HEK293T (cell line): ENCODE results near the gene METTL24.
"Not testable (repeated sequence)": the region's sequence is repeated elsewhere in the genome, so short reads cannot be mapped to it uniquely, and the experiment has no call there.

ENCODE experiments used
- CTCF ChIA-PET: fragments of 350-600 bp; formaldehyde crosslinking; extraction: SDS; loops from one replicate; lab custom pipeline; 2021; ENCODE audit warnings: antibody characterized with exemption, inconsistent platforms; lab: Yijun Ruan, JAX
- POLR2A ChIA-PET: fragments of 350-600 bp; formaldehyde crosslinking; extraction: SDS; loops from one replicate; lab custom pipeline; 2020; ENCODE audit warnings: antibody characterized with exemption, inconsistent platforms; lab: Yijun Ruan, JAX
- DNase-seq: peaks from one replicate; pipeline ENCODE4 v3.0.0; 2012; ENCODE audit warnings: mixed read lengths; ENCODE audit errors: extremely low spot score
- ARNT ChIP-seq: fragments of 450-650 bp; IDR thresholded peaks from 2 replicates; pipeline ENCODE4 v1.6.1; 2017; ENCODE audit warnings: mild to moderate bottlenecking
- BHLHE40 ChIP-seq: fragments of 450-650 bp; IDR thresholded peaks from 2 replicates; pipeline ENCODE4 v1.6.1; 2016; ENCODE audit warnings: mild to moderate bottlenecking, moderate library complexity, borderline replicate concordance
- CTBP1 ChIP-seq: fragments of 450-650 bp; IDR thresholded peaks from 2 replicates; pipeline ENCODE4 v1.6.1; 2016; ENCODE audit warnings: borderline replicate concordance
- ELF4 ChIP-seq: fragments of 450-650 bp; IDR thresholded peaks from 2 replicates; pipeline ENCODE4 v1.6.1; 2017; ENCODE audit warnings: antibody characterized with exemption
- FOXA1 ChIP-seq: fragments of 450-650 bp; IDR thresholded peaks from 2 replicates; pipeline ENCODE4 v1.6.1; 2016; ENCODE audit warnings: mild to moderate bottlenecking
- FOXK2 ChIP-seq: fragments of 450-650 bp; IDR thresholded peaks from 2 replicates; pipeline ENCODE4 v1.6.1; 2016; ENCODE audit warnings: mild to moderate bottlenecking
- FOXM1 ChIP-seq: fragments of 450-650 bp; IDR thresholded peaks from 2 replicates; pipeline ENCODE4 v1.6.1; 2017; ENCODE audit warnings: mild to moderate bottlenecking, borderline replicate concordance
- HDGF ChIP-seq: fragments of 450-650 bp; IDR thresholded peaks from 2 replicates; pipeline ENCODE4 v1.6.1; 2017; ENCODE audit warnings: antibody characterized with exemption, borderline replicate concordance
- L3MBTL2 ChIP-seq: fragments of 450-650 bp; conservative IDR thresholded peaks from 2 replicates; pipeline ENCODE4 v1.6.1; 2016; ENCODE audit warnings: mild to moderate bottlenecking
- LEF1 ChIP-seq: fragments of 450-650 bp; IDR thresholded peaks from 2 replicates; pipeline ENCODE4 v1.6.1; 2017; ENCODE audit warnings: mild to moderate bottlenecking, borderline replicate concordance
- NFRKB ChIP-seq: fragments of 450-650 bp; IDR thresholded peaks from 2 replicates; pipeline ENCODE4 v1.6.1; 2016; ENCODE audit warnings: mild to moderate bottlenecking, moderate library complexity
- SP1 ChIP-seq: fragments of 450-650 bp; IDR thresholded peaks from 2 replicates; pipeline ENCODE4 v1.6.1; 2017
- SUZ12 ChIP-seq: fragments of 450-650 bp; IDR thresholded peaks from 2 replicates; pipeline ENCODE4 v1.6.1; 2016; ENCODE audit warnings: mild to moderate bottlenecking
- TARDBP ChIP-seq: fragments of 450-650 bp; IDR thresholded peaks from 2 replicates; pipeline ENCODE4 v1.6.1; 2016
- ZNF384 ChIP-seq: fragments of 450-650 bp; IDR thresholded peaks from 2 replicates; pipeline ENCODE4 v1.6.1; 2016
- TF ChIP-seq, protein P1 (sequence below): fragments of 450-650 bp; IDR thresholded peaks from 2 replicates; pipeline ENCODE4 v1.6.1; 2016

The METTL24 gene

DNA sequence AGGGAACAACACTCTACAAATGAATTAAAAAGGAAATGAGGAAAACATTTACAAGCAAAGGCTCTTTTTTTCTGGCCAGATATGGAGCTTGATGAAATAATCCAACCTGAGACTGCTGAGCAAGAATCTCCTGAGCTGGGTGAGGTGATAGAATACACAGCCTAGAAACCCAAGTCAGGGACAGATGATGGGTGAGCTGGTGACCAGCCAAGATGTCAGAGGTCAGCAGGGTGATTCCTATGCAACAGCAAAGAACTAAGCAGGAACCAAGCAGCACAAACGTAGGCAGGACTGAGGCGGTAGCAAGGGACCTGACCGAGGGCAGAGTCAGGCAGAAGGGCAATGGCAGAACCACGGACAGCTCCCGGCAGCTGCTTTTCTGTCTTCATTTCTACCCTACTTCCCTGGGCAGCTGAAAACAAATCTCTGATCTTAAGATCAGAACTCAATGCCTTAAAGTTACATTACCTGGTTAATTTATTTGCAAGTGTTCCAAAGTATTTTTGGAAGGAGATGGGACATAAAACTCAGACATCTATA lies 102.9 kb downstream of the METTL24 start:
- DNase-seq = peak; percentile 52
- ChIA-PET CTCF (no interaction called here), POLR2A (no interaction called here)
- TF ChIP-seq ARNT (no peak), BHLHE40 (no peak), SP1 (no peak), HDGF (no peak), ELF4 (no peak), ZNF384 (no peak), NFRKB (no peak), TARDBP (no peak), CTBP1 (no peak), FOXA1 (no peak), L3MBTL2 (no peak), FOXK2 (no peak), FOXM1 (no peak), SUZ12 (no peak), LEF1 (no peak)
- TF ChIP-seq, protein P1, sequence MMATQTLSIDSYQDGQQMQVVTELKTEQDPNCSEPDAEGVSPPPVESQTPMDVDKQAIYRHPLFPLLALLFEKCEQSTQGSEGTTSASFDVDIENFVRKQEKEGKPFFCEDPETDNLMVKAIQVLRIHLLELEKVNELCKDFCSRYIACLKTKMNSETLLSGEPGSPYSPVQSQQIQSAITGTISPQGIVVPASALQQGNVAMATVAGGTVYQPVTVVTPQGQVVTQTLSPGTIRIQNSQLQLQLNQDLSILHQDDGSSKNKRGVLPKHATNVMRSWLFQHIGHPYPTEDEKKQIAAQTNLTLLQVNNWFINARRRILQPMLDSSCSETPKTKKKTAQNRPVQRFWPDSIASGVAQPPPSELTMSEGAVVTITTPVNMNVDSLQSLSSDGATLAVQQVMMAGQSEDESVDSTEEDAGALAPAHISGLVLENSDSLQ = no peak

DNA sequence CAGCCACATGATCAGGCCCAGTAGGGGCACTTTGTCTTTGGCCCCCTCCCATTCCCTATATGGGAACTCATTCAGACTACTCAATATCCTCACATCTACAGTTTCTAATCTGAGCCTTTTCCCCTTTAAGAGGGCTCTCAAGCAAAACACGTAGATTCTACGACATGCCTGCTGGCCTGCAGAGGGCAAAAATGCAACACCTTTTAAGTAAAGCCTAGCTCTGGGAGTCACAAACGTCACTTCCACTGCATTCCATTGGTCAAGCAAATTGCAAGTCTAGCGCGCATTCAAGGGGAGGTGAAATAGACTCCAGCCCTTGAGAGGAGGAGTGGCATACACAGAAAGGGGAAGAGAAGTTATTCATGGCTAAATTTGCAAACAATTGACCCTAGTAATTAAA lies 107.3 kb downstream of the METTL24 start:
- TF ChIP-seq LEF1 (no peak), FOXM1 (no peak), HDGF (no peak), NFRKB (no peak), FOXK2 (no peak), SUZ12 (no peak), BHLHE40 (no peak), ZNF384 (no peak), L3MBTL2 (no peak), SP1 (no peak), CTBP1 (no peak), FOXA1 (no peak)
- POLR2A ChIA-PET = no interaction called here
- CTCF ChIA-PET = no interaction called here
- DNase-seq = no peak

GRCh38 chr6:110250058-110250457 lies 108.1 kb downstream of the METTL24 start:
- ChIA-PET CTCF (no interaction called here), POLR2A (no interaction called here)
- DNase-seq = no peak
- TF ChIP-seq ELF4 = no peak
- no peak for TF ChIP-seq BHLHE40
- TF ChIP-seq NFRKB = no peak
- TF ChIP-seq FOXA1 = no peak
- TF ChIP-seq FOXM1 = no peak
- TF ChIP-seq ARNT = no peak

- no peak for TF ChIP-seq ELF4
- DNase-seq = no peak
- CTCF ChIA-PET = interaction anchor here (1.1 kb wide), 1 partner anchor 16 kb away, joined by 3 read pairs; no protein-coding TSS in a partner anchor
- POLR2A ChIA-PET = no interaction called here
These were observed 111.1 kb downstream of the METTL24 start for GRCh38 chr6:110246900-110247546.

DNA sequence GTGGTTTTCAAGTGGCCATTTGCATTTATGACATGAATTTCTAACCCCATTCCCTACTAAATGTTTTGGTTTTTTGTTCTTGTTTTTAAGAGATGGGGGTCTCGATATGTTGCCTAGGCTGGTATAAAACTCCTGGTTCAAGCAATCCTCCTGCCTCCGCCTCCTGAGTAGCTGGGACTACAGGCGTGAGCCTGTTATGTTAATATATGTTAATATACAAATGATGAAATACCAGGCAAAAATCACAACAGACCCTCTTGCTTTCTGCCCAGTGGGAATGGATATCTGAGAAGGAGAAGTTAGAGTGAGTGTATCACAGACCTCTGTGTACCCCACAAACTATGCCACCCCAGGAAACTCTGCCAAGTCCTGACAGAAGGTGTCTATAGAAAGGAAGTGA lies 111.8 kb downstream of the METTL24 start:
- CTCF ChIA-PET = interaction anchor here (1.1 kb wide), 1 partner anchor 16 kb away, joined by 3 read pairs; no protein-coding TSS in a partner anchor
- POLR2A ChIA-PET = no interaction called here
- no peak for DNase-seq
- TF ChIP-seq L3MBTL2 = no peak
- TF ChIP-seq, protein P1 = no peak

DNA sequence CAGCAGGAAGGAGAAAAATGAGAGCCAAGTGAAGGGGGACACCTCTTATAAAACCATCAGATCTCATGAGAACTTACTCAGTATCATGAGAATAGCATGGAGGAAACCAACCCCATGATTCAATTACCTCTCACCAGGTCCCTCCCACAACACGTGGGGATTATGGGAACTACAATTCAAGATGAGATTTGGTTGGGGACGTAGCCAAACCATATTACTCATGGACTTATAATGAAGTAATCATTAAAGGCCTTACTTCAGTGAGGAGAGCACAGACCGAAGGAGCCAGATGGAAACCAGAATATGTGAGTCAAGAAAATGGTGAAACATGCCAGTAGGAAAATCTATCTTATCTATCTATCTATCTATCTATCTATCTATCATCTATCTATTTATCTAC lies 113.5 kb downstream of the METTL24 start:
- POLR2A ChIA-PET, CTCF ChIA-PET, DNase-seq: not testable (repeated sequence)

- TF ChIP-seq HDGF (no peak), BHLHE40 (no peak), FOXK2 (no peak), ZNF384 (no peak), TARDBP (no peak), SP1 (no peak), FOXA1 (no peak), L3MBTL2 (no peak)
- TF ChIP-seq, protein P1 = no peak
- CTCF ChIA-PET = no interaction called here
- POLR2A ChIA-PET = no interaction called here
- DNase-seq = no peak
These were observed 118.4 kb downstream of the METTL24 start for GRCh38 chr6:110239526-110240274.

DNA sequence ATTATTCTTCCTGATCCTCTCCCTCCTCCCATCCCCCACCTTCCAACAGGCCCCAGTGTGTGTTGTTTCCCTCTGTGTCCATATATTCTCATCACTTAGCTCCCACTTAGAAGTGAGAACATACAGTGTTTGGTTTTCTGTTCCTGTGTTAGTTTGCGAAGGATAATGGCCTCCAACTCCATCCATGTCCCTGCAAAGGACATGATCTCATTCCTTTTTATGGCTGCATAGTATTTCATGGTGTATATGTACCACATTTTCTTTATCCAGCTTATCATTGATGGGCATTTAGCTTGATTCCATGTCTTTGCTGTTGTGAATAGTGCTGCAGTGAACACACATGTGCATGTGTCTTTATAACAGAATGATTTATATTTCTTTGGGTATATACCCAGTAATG lies 122.1 kb downstream of the METTL24 start:
- CTCF ChIA-PET, POLR2A ChIA-PET, DNase-seq: not testable (repeated sequence)
